Ectodermal cell (in vitro differentiated cells): ENCODE results near the gene KCNK13.

Experiments
- H3K27ac ChIP-seq: 2 replicates; pipeline ENCODE4 v1.7.0; 2013; ENCODE audit warnings: mild to moderate bottlenecking, low read depth, low read length; ENCODE audit not compliant: insufficient read depth, poor library complexity, severe bottlenecking
- H3K27me3 ChIP-seq: 2 replicates; pipeline ENCODE4 v1.7.0; 2013; ENCODE audit warnings: mild to moderate bottlenecking, low read length; ENCODE audit not compliant: insufficient read depth, control insufficient read depth, poor library complexity, severe bottlenecking
- H3K36me3 ChIP-seq: one replicate; pipeline ENCODE4 v1.7.0; 2013; ENCODE audit warnings: low read length; ENCODE audit not compliant: control insufficient read depth, insufficient read depth
- H3K4me1 ChIP-seq: one replicate; pipeline ENCODE4 v1.7.0; 2013; ENCODE audit warnings: low read length; ENCODE audit not compliant: control insufficient read depth, insufficient read depth
- H3K4me3 ChIP-seq: 2 replicates; pipeline ENCODE4 v1.7.0; 2013; ENCODE audit warnings: low read depth, low read length, control low read depth; ENCODE audit not compliant: insufficient read depth
- H3K9me3 ChIP-seq: 2 replicates; pipeline ENCODE4 v1.7.0; 2013; ENCODE audit warnings: mild to moderate bottlenecking, low read length, moderate library complexity; ENCODE audit not compliant: control insufficient read depth
- WGBS, 2 experiments: methylation state at CpG; one replicate each; pipeline ENCODE4 v1.1.7; 2013; ENCODE audit warnings: missing lambda C conversion rate in 2 of 2; 5-methylcytosine and 5-hydroxymethylcytosine counted together

KCNK13 gene

DNA sequence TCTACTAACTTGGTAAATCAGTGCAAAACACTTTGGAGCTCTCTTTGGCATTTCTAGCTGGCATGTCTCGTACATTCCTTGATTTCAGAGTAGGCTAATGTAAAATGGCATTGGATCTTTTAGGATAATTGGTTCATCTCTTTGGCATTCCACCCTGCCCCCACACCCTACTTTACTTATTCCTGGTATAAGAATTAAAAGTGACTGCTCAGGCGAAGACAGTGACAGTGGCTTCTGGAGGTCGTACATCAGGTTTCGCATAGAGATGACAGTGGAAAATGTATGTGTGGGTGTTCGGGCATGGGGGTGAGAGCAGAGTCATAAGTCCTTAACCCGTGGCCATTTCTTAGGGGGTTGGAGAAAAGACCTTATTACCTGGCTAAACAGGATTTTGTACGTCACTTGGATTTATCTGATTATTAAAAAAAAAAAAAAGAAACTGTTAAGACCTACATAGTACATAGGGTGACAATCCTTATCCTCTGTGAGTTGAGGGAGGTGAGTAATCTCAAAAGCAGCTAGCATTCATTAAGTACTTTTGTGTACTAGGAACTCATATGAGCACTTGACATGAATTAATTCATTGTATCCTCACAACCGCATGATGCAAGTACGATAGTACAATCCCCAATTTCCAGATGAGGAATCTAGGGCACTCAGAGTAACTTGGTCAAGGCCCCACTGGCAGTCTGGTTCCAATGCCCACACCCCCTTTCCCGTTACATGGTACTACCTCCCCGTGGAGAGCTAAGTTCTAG is 22.4 kb upstream of the KCNK13 start:
- Histone ChIP-seq H3K4me1 (peaks cover 8% of the 10 kb centered on the region), H3K4me3 (no peak overlapping the region), H3K36me3 (peaks cover 10% of the 10 kb centered on the region), H3K27me3 (no peaks in the 10 kb centered on the region), H3K27ac (no peak overlapping the region), H3K9me3 (no peaks in the 10 kb centered on the region)
- 93 to 94% methylated on average over 10 to 11 of the region's 11 CpGs for WGBS, 2 experiments

DNA sequence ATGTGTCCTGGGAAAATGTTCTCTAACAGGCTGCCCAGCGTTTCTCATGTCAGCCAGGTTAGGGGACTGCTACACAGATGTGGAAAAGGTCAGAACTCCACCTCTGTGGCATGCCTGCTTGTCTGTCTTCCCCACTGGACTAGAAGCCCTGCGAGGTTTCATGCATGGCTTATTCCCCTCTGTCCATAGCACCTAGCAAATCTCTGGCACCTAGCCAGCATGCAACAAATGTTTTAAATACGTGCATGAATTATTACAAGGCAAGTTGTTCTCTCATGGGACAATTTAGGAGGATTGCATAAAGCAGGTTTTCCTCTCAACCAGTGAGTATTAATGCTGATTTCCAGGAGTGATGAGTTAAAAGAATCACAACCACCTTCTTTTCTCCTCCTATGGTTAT is 21.4 kb upstream of the KCNK13 start:
- Histone ChIP-seq H3K4me3 (no peak overlapping the region), H3K4me1 (peaks cover 8% of the 10 kb centered on the region), H3K27ac (no peak overlapping the region), H3K9me3 (no peaks in the 10 kb centered on the region), H3K27me3 (no peaks in the 10 kb centered on the region), H3K36me3 (peaks cover 8% of the 10 kb centered on the region)
- WGBS, 2 experiments, result 94 to 95% methylated on average over 3 of the region's 3 CpGs

DNA sequence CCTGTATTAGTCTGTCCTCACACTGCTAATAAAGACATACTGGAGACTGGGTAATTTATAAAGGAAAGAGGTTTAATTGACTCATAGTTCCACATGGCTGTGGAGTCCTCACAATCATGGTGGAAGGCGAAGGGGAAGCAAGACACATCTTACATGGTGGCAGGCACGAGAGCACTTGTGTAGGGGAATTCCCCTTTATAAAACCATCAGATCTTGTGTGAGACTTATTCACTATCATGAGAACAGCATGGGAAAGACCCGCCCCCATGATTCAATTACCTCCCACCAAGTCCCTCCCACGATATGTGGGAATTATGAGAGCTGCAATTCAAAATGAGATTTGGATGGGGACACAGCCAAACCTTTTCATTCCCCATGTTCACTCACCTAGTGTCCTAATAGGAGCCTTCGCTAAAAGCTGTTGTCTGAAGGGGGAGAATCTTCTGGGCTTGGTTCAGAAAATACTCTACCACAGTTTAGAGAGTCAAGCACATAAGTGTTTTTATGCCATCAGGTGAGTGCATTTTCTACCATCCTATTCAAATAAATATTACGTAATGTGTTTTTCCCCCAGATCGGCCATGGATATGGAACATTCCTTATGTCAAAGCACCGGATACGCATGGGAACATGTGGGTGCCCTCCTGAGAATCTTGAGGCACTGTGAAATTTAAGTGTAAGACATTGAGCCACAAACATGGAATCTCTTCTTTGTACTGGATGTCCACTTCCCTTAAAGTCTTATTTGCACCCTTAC is 19.1 kb upstream of the KCNK13 start:
- WGBS, 2 experiments, result 96 to 97% methylated on average over 8 to 9 of the region's 9 CpGs

DNA sequence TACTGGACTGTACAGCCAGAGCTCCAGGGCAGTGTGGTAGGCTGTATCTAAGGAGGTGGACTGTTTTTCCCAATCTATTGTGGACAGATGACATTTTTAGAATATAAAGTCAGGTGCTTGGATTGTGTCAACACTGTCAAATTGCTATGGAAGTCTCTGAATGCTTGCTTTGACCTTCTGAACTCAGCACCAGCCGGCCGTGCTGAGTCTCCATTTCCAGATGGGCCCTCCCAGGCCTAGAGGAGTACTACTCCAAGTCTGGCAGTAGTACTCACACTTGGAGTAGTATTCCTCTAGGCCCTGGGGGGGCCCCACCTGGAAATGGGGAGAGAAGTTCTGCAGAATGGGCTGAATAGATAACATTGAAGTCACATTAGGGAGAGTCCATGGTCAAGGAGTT is 16.2 kb upstream of the KCNK13 start:
- Histone ChIP-seq H3K4me1 (peaks cover 8% of the 10 kb centered on the region), H3K36me3 (no peaks in the 10 kb centered on the region), H3K27ac (no peak overlapping the region), H3K4me3 (no peak overlapping the region), H3K9me3 (no peaks in the 10 kb centered on the region), H3K27me3 (no peaks in the 10 kb centered on the region)
- WGBS, 2 experiments, result 94 to 100% methylated on average over 2 of the region's 2 CpGs

More for the DNA sequence above, 19.1 kb upstream of the KCNK13 start:
- no peak overlapping the region for H3K4me3 ChIP-seq
- H3K36me3 ChIP-seq, result peaks cover 6% of the 10 kb centered on the region
- no peaks in the 10 kb centered on the region for H3K9me3 ChIP-seq
- no peaks in the 10 kb centered on the region for H3K27me3 ChIP-seq
- no peak overlapping the region for H3K27ac ChIP-seq
- peaks cover 8% of the 10 kb centered on the region for H3K4me1 ChIP-seq

DNA sequence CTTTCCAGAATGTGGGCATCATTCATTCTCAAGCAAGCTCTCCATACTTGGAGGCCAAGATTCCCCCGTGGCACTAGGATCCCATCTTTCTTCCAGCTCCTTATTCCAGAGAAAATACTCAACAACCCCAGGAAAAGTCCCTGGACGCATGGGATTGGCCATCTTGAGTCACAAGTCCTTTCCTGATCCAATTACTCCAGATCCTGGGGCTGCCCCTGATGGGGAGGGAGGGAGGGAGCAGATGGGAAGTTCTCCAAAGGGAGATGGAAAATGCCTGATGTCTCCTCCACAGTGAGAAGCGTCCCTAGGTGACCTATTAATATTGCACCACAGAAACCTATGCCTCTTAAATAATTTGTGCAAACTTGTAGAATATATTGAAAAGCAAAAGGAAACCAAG is 12.4 kb upstream of the KCNK13 start:
- WGBS, 2 experiments, result 65 to 81% methylated on average over 2 of the region's 3 CpGs

DNA sequence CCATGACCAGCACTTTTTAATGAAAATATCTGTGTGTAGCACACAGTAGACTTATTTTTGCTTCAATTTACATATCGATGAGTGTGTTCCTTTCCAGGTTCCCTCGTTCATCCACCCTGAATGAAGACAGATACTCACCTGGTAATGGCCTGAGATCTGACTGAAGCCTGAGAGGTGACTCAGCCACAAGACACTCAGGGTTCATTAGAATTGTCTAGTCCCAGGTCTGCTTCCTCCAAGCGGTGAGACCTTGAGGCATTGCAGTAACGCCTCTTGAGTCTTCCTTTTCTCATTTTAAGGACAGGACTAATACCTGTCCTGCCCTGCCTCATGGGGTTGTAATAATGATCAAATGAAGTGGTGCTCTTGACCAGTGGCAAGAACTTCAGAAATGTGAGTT is 11.5 kb upstream of the KCNK13 start:
- Histone ChIP-seq H3K4me1 (no peaks in the 10 kb centered on the region), H3K36me3 (no peaks in the 10 kb centered on the region), H3K4me3 (no peak overlapping the region), H3K9me3 (no peaks in the 10 kb centered on the region), H3K27me3 (no peaks in the 10 kb centered on the region), H3K27ac (no peak overlapping the region)
- 95 to 96% methylated on average over 4 of the region's 4 CpGs for WGBS, 2 experiments

More for the DNA sequence above, 12.4 kb upstream of the KCNK13 start:
- Histone ChIP-seq H3K9me3 (no peaks in the 10 kb centered on the region), H3K36me3 (no peaks in the 10 kb centered on the region), H3K4me3 (no peak overlapping the region), H3K27ac (no peak overlapping the region), H3K4me1 (no peaks in the 10 kb centered on the region), H3K27me3 (no peaks in the 10 kb centered on the region)

DNA sequence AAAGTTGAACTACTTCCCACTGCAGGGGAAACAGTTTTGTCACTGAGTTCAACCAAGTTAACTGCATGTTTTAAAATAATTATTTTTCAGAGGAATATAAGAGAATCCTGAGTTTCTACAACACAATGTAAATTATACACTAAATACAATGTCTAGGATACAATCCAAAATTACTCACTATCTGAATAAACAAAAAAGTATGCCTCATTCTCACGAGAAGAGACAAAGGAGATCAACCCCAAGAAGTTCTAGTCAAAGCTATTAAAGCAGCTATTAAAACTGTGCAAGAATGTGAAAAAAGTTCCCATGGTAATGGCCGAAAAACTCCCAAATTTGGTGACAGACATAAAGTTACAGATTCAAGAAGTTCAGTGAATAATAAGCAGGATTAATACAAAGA is 8.8 kb upstream of the KCNK13 start:
- no peaks in the 10 kb centered on the region for H3K36me3 ChIP-seq
- no peak overlapping the region for H3K4me3 ChIP-seq
- H3K4me1 ChIP-seq, result no peaks in the 10 kb centered on the region
- H3K27ac ChIP-seq, result no peak overlapping the region
- WGBS, 2 experiments, result 85 to 88% methylated on average over 2 of the region's 2 CpGs
- H3K9me3 ChIP-seq, result no peaks in the 10 kb centered on the region
- peaks cover 8% of the 10 kb centered on the region for H3K27me3 ChIP-seq

DNA sequence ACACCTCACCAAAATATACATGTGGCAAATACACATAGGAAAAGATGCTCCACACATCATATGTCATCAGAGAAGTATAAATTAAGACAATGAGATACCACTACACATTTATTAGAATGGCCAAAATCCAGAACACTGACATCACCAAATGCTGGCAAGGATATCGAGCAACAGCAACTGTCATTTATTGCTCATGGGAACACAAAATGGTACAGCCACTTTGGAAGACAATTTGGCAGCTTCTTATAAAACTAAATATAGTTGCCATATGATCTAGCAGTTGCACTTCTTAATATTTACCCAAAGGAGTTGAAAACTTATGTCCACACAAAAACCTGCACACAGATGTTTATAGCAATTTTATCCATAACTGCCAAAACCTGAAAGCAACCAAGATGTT is 7.0 kb upstream of the KCNK13 start:
- Histone ChIP-seq H3K4me1 (no peaks in the 10 kb centered on the region), H3K27me3 (peaks cover 25% of the 10 kb centered on the region), H3K9me3 (no peaks in the 10 kb centered on the region), H3K36me3 (no peaks in the 10 kb centered on the region), H3K27ac (no peak overlapping the region), H3K4me3 (no peak overlapping the region)
- WGBS, 2 experiments, result 97 to 100% methylated on average over 1 of the region's 1 CpG

DNA sequence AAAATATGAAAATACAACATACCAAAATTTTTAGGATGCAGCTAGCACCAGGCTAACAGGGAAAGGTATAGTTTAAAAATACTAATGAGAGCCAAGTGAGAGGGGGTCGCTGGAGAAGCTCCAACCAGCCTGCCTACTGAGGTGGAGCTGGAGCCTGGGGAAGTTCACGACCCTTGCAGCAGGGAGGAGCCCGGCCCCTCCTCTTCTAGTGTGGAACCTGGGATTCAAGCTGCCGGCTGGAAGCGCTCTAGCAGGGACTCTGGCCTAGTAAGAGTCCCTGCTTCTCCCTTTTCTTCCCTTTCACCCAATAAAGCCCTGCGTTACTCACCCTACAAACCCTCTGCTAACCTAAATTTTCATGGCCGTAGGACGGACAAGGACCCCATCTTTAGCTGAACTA is 5.0 kb upstream of the KCNK13 start:
- peaks cover 45% of the 10 kb centered on the region for H3K27me3 ChIP-seq

DNA sequence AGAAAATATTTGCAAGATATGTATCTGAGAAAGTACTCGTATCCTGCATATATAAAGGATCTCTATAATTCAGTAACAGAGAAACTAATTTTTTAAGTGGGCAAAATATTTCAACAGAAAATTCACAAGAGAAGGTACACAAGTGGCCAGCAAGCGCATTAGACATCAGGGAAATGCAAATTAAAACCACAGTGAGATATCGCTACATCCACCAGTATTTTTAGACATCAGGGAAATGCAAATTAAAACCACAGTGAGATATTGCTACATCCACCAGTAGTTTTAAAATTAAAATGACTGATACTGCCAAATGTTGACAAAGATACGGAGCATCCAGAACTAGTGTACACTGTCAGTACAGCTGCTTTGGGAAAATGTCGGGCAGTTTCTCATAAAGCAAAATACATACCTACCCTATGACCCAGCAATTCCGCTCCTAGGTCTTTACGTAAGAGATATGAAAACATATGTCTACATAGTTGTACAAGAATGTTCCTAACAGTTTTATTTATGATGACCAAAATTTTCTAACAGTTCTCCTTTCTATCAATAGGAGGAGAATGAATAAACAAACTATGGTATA is 2.8 kb upstream of the KCNK13 start:
- no peaks in the 10 kb centered on the region for H3K9me3 ChIP-seq
- WGBS, 2 experiments, result 94 to 100% methylated on average over 4 to 6 of the region's 7 CpGs
- no peak overlapping the region for H3K27ac ChIP-seq
- H3K4me1 ChIP-seq, result no peaks in the 10 kb centered on the region
- H3K36me3 ChIP-seq, result no peaks in the 10 kb centered on the region
- H3K4me3 ChIP-seq, result no peak overlapping the region
- H3K27me3 ChIP-seq, result peaks cover 67% of the 10 kb centered on the region

More for the DNA sequence above, 5.0 kb upstream of the KCNK13 start:
- Histone ChIP-seq H3K27ac (no peak overlapping the region), H3K9me3 (no peaks in the 10 kb centered on the region), H3K4me3 (no peak overlapping the region), H3K36me3 (no peaks in the 10 kb centered on the region), H3K4me1 (no peaks in the 10 kb centered on the region)
- 48 to 49% methylated on average over 8 of the region's 8 CpGs for WGBS, 2 experiments
